Karpas-422 (cell line): ENCODE measurements around the gene USP6. TPM values are rescaled to one million over a fixed set of nuclear protein-coding genes. Genes with fewer than 3 reads are reported as not detected.

Source experiments
- DNase-seq: peaks from one replicate; pipeline ENCODE4 v3.0.0-alpha.2; 2015
- H2AFZ ChIP-seq: fragments of 200-600 bp; sonication (generic); 2 replicates; pipeline ENCODE4 v1.6.1; 2014; ENCODE audit warnings: antibody characterized with exemption, low read length, mixed read lengths
- H3K27ac ChIP-seq: fragments of 200-600 bp; sonication (generic); 2 replicates; pipeline ENCODE4 v1.5.1; 2014; ENCODE audit warnings: mild to moderate bottlenecking, low read length, moderate library complexity
- H3K27me3 ChIP-seq: fragments of 200-600 bp; sonication (generic); 2 replicates; pipeline ENCODE4 v1.6.1; 2014; ENCODE audit warnings: low read length, mixed read lengths
- H3K36me3 ChIP-seq: fragments of 200-600 bp; sonication (generic); 2 replicates; pipeline ENCODE4 v1.6.1; 2014; ENCODE audit warnings: low read length, mixed read lengths; ENCODE audit not compliant: insufficient read depth
- H3K4me1 ChIP-seq: fragments of 200-600 bp; sonication (generic); 2 replicates; pipeline ENCODE4 v1.6.1; 2014; ENCODE audit warnings: mild to moderate bottlenecking, low read length, mixed read lengths
- H3K4me2 ChIP-seq: fragments of 200-600 bp; sonication (generic); 2 replicates; pipeline ENCODE4 v1.6.1; 2014; ENCODE audit warnings: low read length, low read depth, mild to moderate bottlenecking; ENCODE audit not compliant: poor library complexity, severe bottlenecking
- H3K4me3 ChIP-seq: fragments of 200-600 bp; sonication (generic); 2 replicates; pipeline ENCODE4 v1.5.1; 2014; ENCODE audit warnings: mild to moderate bottlenecking, antibody characterized with exemption, low read length, mixed read lengths
- H3K79me2 ChIP-seq: fragments of 200-600 bp; sonication (generic); 2 replicates; pipeline ENCODE4 v1.6.1; 2014; ENCODE audit warnings: mild to moderate bottlenecking, low read length, mixed read lengths
- H3K9ac ChIP-seq: fragments of 200-600 bp; sonication (generic); 2 replicates; pipeline ENCODE4 v1.6.0; 2014; ENCODE audit warnings: low read length
- H3K9me2 ChIP-seq: fragments of 200-600 bp; sonication (generic), shearing (Covaris generic); replicated peaks from 2 replicates; pipeline ENCODE4 v1.6.0; 2014; ENCODE audit warnings: mild to moderate bottlenecking, low read length, moderate library complexity; ENCODE audit not compliant: insufficient read depth
- H3K9me3 ChIP-seq: fragments of 300-700, 200-600 bp; sonication (generic); 2 replicates; pipeline ENCODE4 v1.6.1; 2014; ENCODE audit warnings: low read length, mixed read lengths
- H4K20me1 ChIP-seq: fragments of 200-600 bp; sonication (generic); 2 replicates; pipeline ENCODE4 v1.6.1; 2014; ENCODE audit warnings: mild to moderate bottlenecking, antibody characterized with exemption, low read length, low read depth; ENCODE audit not compliant: insufficient read depth
- total RNA-seq: library from RNA; depleted of rRNA; stranded (reverse); fragments of >200 nt; shearing (Covaris generic); gene quantifications from 2 replicates; pipeline ENCODE4 v1.2.3, GENCODE V29; 2014; ENCODE audit warnings: low replicate concordance

Gene USP6
- total RNA-seq, 1 experiment from 2014 or later = not detected

- Histone ChIP-seq H3K4me2 (no peak overlapping the region), H3K9me3 (peaks cover 58% of the 10 kb centered on the region), H3K36me3 (peaks cover 37% of the 10 kb centered on the region), H3K27me3 (no peaks in the 10 kb centered on the region), H3K9me2 (no peaks in the 10 kb centered on the region), H2AFZ (no peak overlapping the region), H3K9ac (no peak overlapping the region), H3K27ac (no peak overlapping the region), H3K4me3 (no peak overlapping the region), H3K79me2 (0 out of 2 replicates have a peak, but pooled peaks cover under 1% of the 10 kb centered on the region), H4K20me1 (no peaks in the 10 kb centered on the region), H3K4me1 (no peaks in the 10 kb centered on the region)
- DNase-seq = no peak
These were observed 68.5 kb downstream of the USP6 start for GRCh38 chr17:5184288-5184687.

GRCh38 chr17:5191541-5192417 lies 75.9 kb downstream of the USP6 start, which contains the start of gene ZNF594:
Gene ZNF594 (minus strand): TSS chr17:5191868. CDS start chr17:5184256, 7,612 bp downstream.
- H3K9ac ChIP-seq = peak within 1 kb of the TSS; percentile 77
- no peaks in the 10 kb centered on the region for H3K9me2 ChIP-seq
- H3K4me2 ChIP-seq = peak within 1 kb of the TSS; percentile 92
- peak; percentile 99 for DNase-seq
- peaks cover 33% of the 10 kb centered on the region for H3K36me3 ChIP-seq
- no peaks in the 10 kb centered on the region for H3K27me3 ChIP-seq
- peak within 1 kb of the TSS; percentile 83; the same call in 1 of the 2 replicates for H2AFZ ChIP-seq
- H3K79me2 ChIP-seq = peaks cover 17% of the 10 kb centered on the region
- peak within 1 kb of the TSS; percentile 40; the same call in 1 of the 2 replicates for H3K27ac ChIP-seq
- H3K4me3 ChIP-seq = peak within 1 kb of the TSS; percentile 95
- H3K4me1 ChIP-seq = peaks cover 13% of the 10 kb centered on the region
- peaks cover 12% of the 10 kb centered on the region for H3K9me3 ChIP-seq
- H4K20me1 ChIP-seq = no peaks in the 10 kb centered on the region

GRCh38 chr17:5194346-5194745 lies 78.5 kb downstream of the USP6 start:
- Histone ChIP-seq H3K9me2 (no peaks in the 10 kb centered on the region), H3K9me3 (peaks cover 7% of the 10 kb centered on the region; the same call in 1 of the 2 replicates), H3K27ac (no peak overlapping the region), H3K79me2 (peaks cover 16% of the 10 kb centered on the region), H3K4me2 (no peak overlapping the region), H3K36me3 (peaks cover 15% of the 10 kb centered on the region), H3K27me3 (no peaks in the 10 kb centered on the region), H3K4me1 (peaks cover 13% of the 10 kb centered on the region), H3K4me3 (no peak overlapping the region), H4K20me1 (no peaks in the 10 kb centered on the region), H2AFZ (no peak overlapping the region), H3K9ac (no peak overlapping the region)
- DNase-seq = no peak

- H3K9me3 ChIP-seq = no peaks in the 10 kb centered on the region
- no peak overlapping the region for H3K4me2 ChIP-seq
- H3K27me3 ChIP-seq = no peaks in the 10 kb centered on the region
- H3K9me2 ChIP-seq = no peaks in the 10 kb centered on the region
- H3K9ac ChIP-seq = no peak overlapping the region
- no peaks in the 10 kb centered on the region for H3K36me3 ChIP-seq
- H2AFZ ChIP-seq = no peak overlapping the region
- no peaks in the 10 kb centered on the region for H3K79me2 ChIP-seq
- H3K4me1 ChIP-seq = no peaks in the 10 kb centered on the region
- no peak overlapping the region for H3K4me3 ChIP-seq
- no peaks in the 10 kb centered on the region for H4K20me1 ChIP-seq
- no peak for DNase-seq
- no peak overlapping the region for H3K27ac ChIP-seq
These were observed 82.6 kb downstream of the USP6 start for GRCh38 chr17:5198472-5198871.

GRCh38 chr17:5200360-5200759 lies 84.5 kb downstream of the USP6 start:
- H3K4me1 ChIP-seq = no peaks in the 10 kb centered on the region
- H3K9me3 ChIP-seq = no peaks in the 10 kb centered on the region
- H2AFZ ChIP-seq = no peak overlapping the region
- H3K9me2 ChIP-seq = no peaks in the 10 kb centered on the region
- H3K27ac ChIP-seq = no peak overlapping the region
- no peak overlapping the region for H3K4me2 ChIP-seq
- H4K20me1 ChIP-seq = no peaks in the 10 kb centered on the region
- H3K9ac ChIP-seq = no peak overlapping the region
- H3K27me3 ChIP-seq = no peaks in the 10 kb centered on the region
- H3K79me2 ChIP-seq = no peaks in the 10 kb centered on the region
- H3K36me3 ChIP-seq = no peaks in the 10 kb centered on the region
- H3K4me3 ChIP-seq = no peak overlapping the region
- DNase-seq = no peak

DNA sequence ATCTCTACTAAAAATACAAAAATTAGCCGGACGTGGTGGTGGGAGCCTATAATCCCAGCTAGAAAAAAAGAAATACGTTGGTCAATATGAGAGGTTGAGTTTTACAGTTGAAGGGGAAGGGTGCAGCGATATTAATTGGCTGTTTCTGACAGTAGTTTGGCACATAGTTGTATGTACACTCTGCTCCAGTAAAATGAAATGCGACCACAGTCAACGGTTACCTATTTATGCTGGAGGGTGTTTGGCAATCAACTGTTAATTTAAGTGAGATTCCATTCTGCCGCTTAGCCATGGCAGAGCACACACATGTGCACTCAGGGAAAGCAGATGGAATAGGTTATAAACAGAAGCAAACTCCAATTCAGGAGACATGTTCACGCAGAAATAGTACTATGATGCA lies 85.2 kb downstream of the USP6 start:
- Histone ChIP-seq H3K9me2 (no peaks in the 10 kb centered on the region), H3K36me3 (no peaks in the 10 kb centered on the region), H3K79me2 (no peaks in the 10 kb centered on the region), H3K4me3 (no peak overlapping the region), H3K9ac (no peak overlapping the region), H3K4me1 (no peaks in the 10 kb centered on the region), H3K4me2 (no peak overlapping the region), H2AFZ (no peak overlapping the region), H3K27ac (no peak overlapping the region), H4K20me1 (no peaks in the 10 kb centered on the region), H3K9me3 (no peaks in the 10 kb centered on the region), H3K27me3 (no peaks in the 10 kb centered on the region)
- DNase-seq = no peak

DNA sequence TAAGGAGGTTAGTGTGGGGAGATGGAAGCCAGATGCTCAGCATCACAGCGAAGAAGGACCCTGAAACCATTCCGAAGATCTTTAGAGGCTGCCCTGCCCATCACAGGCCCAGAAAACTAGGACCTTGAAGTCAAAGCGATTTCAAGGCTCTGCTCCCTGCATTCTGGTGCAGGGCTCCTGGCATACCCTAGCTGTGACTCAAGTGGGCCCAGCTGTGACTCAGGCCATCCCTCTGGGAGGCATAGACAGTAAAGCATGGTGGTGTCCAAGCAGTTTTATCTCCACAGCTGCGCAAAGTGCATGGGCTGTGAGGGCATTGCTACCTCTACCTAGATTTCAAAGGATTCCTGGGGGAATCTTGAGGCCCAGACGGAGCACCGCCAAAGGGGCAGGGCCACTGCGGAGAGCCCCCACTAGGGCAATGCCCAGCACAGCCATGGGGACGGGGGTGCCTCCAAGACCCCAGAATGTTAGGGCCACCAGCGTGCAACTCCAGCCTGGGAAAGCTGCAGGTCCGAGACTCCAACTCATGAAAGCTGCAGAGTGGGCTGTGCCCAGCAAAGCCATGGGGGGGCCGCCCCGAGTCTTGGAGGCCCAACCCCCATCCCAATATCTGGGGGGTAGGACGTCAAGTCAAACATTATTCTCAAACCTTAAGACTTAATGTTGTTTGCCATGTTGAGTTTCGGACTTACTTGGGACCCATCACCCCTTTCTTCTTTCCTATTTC lies 87.5 kb downstream of the USP6 start:
- no peak for DNase-seq
- Histone ChIP-seq H3K4me2 (no peak overlapping the region), H3K79me2 (no peaks in the 10 kb centered on the region), H3K9ac (no peak overlapping the region), H4K20me1 (no peaks in the 10 kb centered on the region), H2AFZ (no peak overlapping the region), H3K27ac (no peak overlapping the region), H3K4me1 (no peaks in the 10 kb centered on the region), H3K9me2 (no peaks in the 10 kb centered on the region), H3K4me3 (no peak overlapping the region), H3K9me3 (no peaks in the 10 kb centered on the region), H3K36me3 (no peaks in the 10 kb centered on the region), H3K27me3 (no peaks in the 10 kb centered on the region)

GRCh38 chr17:5203908-5204294 lies 88.1 kb downstream of the USP6 start:
- H2AFZ ChIP-seq = no peak overlapping the region
- H3K79me2 ChIP-seq = no peaks in the 10 kb centered on the region
- no peaks in the 10 kb centered on the region for H4K20me1 ChIP-seq
- H3K27me3 ChIP-seq = no peaks in the 10 kb centered on the region
- H3K4me2 ChIP-seq = no peak overlapping the region
- H3K9me3 ChIP-seq = no peaks in the 10 kb centered on the region
- H3K9me2 ChIP-seq = no peaks in the 10 kb centered on the region
- no peaks in the 10 kb centered on the region for H3K4me1 ChIP-seq
- DNase-seq = no peak
- H3K36me3 ChIP-seq = no peaks in the 10 kb centered on the region
- no peak overlapping the region for H3K9ac ChIP-seq
- H3K4me3 ChIP-seq = no peak overlapping the region
- H3K27ac ChIP-seq = no peak overlapping the region
